ENCODE data around the gene SLC16A4.
A peak's percentile ranks its signal among the peaks of the same experiment; 100 is the strongest.

The SLC16A4 gene

DNA sequence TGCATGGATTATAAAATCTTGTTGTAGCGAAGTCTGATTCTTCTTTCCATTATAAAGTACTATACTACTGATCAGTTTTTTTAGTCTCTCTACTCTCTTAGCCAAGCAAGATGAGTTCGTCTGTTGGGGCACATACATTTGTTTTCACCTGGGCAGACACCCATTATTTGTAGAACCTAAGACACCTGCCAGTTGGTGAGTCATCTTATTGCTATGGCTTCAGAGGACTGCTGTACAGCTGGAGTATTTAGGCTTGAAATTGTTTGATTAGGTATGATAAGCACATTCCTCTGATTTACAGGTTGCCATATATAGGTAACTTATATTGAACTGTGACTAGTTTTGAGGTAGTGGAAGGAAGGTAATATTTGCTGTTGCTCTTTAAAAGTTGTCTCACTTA, 34.4 kb downstream of the SLC16A4 start:
- DNase-seq (ENCODE audit: low spot score): no peak

DNA sequence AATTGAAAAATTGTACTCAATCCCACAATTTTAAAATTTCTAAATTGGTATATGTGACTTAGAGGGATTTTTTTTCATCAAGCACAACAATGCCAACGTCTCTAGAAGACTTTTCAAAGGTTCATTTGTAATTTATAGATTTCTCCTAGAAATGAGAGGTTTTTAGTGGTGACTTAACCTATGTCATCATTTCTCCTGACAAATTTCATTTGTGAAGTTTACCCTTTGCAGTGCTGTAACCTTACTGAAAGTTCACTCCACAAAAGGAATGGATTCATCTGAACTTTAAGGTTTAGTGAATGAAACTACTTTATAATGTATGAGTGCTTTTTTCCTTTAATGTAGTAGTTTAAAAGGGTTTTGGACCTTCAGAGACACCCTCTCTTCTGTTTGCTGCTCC, 35.5 kb downstream of the SLC16A4 start:
- DNase-seq (ENCODE audit: low spot score): no peak

- no peak for DNase-seq (ENCODE audit: low spot score)
These were observed 40.5 kb downstream of the SLC16A4 start for GRCh38 chr1:110350360-110350759.

GRCh38 chr1:110348771-110349170, 42.1 kb downstream of the SLC16A4 start:
- DNase-seq (ENCODE audit: low spot score): no peak

- DNase-seq (ENCODE audit: low spot score): no peak
These were observed 42.8 kb downstream of the SLC16A4 start for GRCh38 chr1:110348050-110348449.

- no peak for DNase-seq (ENCODE audit: low spot score)
These were observed 43.5 kb downstream of the SLC16A4 start for GRCh38 chr1:110347182-110347893.

GRCh38 chr1:110346690-110347089, 44.1 kb downstream of the SLC16A4 start:
- no peak for DNase-seq (ENCODE audit: low spot score)

DNA sequence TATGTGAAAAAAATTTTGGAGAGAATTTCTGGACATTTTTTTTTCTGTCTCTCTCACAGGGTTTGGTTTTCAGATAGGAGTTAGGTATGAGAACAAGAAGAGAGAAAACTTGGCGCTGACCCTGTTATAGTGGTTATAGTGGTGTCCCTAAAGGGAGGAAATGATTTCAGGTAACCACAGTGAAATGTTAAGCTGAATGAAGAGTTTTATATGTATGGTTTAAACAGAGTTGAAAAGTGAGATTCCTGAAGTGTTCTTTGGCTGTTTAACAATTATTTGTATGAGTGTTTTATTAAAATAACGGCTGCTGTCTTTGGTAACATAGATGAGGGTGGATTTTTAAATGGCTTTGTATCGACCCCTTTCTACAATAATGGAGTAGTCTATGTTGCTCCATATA, 45.3 kb downstream of the SLC16A4 start:
- DNase-seq (ENCODE audit: low spot score): no peak

DNA sequence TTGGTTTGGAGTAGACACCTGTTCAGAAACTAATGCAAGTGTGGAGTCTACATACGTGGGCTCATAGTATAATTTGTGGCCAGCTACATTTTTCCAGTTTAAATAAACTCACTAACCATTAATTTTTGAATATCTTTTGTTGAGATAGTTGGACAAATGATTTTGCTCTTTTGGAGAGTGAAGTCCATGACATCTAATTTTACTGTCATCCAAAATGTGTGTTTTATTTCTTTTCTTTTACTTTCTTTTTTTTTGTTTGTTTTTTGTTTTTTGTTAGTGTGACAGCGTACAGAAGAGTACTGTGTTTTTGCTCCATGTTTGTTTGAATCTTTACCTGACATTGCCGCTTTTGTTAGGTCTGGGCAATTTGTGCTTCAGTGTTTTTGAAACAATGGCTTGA, 46.7 kb downstream of the SLC16A4 start:
- no peak for DNase-seq (ENCODE audit: low spot score)

GRCh38 chr1:110343249-110343648, 47.6 kb downstream of the SLC16A4 start:
- DNase-seq (ENCODE audit: low spot score): no peak

GRCh38 chr1:110341872-110342331, 48.9 kb downstream of the SLC16A4 start:
- DNase-seq (ENCODE audit: low spot score): no peak

GRCh38 chr1:110341146-110341871, 49.5 kb downstream of the SLC16A4 start:
- DNase-seq (ENCODE audit: low spot score): no peak

DNA sequence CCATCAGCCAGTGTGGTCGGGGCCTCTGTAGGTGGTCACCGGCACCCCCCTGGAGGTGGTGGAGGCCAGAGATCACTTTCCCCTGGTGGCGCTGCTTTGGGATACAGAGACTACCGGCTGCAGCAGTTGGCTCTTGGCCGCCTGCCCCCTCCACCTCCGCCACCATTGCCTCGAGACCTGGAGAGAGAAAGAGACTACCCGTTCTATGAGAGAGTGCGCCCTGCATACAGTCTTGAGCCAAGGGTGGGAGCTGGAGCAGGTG, 50.7 kb downstream of the SLC16A4 start:
- no peak for DNase-seq (ENCODE audit: low spot score)

DNA sequence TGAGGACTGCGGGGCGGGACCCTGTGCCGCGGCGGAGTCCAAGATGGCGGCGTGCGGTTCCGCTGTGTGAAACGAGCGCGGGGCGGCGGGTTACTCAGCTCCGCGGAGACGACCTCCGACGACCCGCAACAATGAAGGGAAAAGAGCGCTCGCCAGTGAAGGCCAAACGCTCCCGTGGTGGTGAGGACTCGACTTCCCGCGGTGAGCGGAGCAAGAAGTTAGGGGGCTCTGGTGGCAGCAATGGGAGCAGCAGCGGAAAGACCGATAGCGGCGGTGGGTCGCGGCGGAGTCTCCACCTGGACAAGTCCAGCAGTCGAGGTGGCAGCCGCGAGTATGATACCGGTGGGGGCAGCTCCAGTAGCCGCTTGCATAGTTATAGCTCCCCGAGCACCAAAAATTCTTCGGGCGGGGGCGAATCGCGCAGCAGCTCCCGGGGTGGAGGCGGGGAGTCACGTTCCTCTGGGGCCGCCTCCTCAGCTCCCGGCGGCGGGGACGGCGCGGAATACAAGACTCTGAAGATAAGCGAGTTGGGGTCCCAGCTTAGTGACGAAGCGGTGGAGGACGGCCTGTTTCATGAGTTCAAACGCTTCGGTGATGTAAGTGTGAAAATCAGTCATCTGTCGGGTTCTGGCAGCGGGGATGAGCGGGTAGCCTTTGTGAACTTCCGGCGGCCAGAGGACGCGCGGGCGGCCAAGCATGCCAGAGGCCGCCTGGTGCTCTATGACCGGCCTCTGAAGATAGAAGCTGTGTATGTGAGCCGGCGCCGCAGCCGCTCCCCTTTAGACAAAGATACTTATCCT, 51.2 kb downstream of the SLC16A4 start:
- peak; percentile 57 for DNase-seq (ENCODE audit: low spot score)

- peak; percentile 100 for DNase-seq (ENCODE audit: low spot score)
These were observed 51.9 kb downstream of the SLC16A4 start, which contains the start of gene RBM15 for GRCh38 chr1:110338886-110339406. Gene RBM15, plus strand, starts transcription at chr1:110339377. Its CDS starts 29 bp downstream, at chr1:110339406.

- peak; percentile 100 for DNase-seq (ENCODE audit: low spot score)
These were observed 52.4 kb downstream of the SLC16A4 start for GRCh38 chr1:110338309-110338885.

DNA sequence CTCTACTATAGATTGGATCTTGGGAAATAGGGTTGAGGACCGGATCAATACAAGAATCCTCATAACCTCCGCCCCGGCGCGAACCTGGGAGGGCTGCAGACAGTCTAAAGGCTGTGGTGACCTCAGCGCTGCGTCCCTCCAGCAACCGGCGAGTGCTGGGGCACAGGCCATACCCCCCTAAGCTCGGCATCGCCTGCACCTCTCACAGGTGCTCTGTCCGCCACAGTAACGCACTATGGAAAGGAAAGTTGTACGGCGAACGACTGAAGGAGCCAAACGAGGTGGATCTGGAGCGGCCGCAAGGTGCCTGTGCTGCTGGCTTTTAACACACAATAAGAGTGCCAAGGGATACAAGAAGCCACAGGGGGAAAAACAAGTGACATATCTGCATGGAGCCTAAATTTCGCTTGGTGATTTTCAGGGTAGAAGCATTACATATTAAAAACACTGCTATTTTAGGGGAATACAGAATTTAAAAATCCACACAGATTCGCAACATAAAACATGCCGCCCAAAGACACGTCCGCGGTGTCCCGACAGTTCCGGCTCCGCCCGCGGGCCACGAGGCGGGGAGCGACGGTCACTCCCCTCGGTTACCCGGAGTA, 53.0 kb downstream of the SLC16A4 start:
- peak; percentile 22 for DNase-seq (ENCODE audit: low spot score)

DNA sequence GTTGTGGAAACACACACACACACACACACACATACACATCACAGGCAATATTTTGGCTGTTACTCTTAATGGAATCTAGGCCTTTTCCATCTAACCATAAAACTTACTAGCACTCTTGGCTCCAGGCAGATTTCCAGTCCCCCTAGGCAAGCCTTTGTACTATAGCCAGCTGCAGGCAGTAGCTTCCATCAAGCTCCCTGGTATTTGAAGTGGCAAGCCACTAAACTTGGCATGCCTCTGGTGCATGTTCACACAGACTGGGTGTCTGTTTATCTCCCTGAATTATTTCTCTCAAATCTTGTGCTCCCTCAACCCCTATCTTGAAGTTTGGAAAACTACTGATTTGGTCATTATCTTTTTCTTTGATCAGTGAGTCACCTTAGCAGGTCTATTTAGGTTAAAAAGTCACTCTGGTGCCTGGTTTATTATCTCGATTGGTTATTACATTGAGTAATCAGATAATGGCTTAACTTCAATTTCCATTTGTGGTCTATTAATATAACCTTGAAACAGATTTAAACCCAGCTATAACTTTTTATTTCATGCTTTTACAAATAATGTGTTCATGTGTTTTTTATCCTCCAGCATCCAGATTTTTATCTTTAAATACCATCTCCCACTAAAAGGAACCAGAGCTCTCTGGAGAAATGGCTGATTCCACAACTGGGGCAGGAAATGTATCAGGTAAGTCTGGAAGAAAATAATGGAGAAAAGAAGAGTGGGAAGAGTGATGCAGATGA, 54.4 kb downstream of the SLC16A4 start:
- no peak for DNase-seq (ENCODE audit: low spot score)

DNA sequence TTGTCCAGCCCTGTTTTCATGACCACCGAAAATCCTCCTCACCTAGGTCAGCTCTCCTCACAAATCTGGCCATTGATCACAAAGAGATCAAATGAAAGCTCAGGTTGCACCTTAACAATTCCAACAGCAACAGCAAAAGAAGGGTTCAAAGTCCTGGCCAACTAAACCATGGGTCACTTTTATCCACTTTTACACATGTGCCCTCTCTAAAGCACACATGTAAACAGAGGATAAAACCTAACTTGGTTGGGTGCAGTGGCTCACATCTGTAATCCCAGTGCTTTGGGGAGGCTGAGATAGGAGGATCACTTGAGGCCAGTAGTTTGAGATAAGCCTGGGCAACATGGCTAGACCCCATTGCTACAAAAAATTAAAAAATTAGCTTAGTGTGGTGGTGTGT, 55.6 kb downstream of the SLC16A4 start:
- no peak for DNase-seq (ENCODE audit: low spot score)

DNA sequence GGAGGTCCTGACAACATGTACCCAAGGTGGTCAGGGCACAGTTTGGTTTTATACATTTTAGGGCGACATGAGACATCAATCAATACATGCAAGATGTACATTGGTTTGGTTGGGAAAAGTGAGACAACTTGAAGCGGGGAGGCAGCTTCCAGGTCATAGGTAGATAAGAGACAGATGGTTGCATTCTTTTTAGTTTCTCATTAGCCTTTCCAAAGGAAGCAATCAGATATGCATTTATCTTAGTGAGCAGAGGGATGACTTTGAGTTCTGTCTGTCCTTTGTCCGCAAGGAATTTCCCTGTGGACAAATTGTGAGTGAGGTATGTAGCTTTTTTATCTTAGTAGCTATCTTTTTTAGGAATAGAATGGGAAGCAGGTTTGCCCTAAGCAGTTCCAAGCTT, 62.1 kb downstream of the SLC16A4 start:
- DNase-seq (ENCODE audit: low spot score): no peak

- no peak for DNase-seq (ENCODE audit: low spot score)
These were observed 62.6 kb downstream of the SLC16A4 start for GRCh38 chr1:110328274-110328673.
